ENCODE measurements around the gene CD22. TPM values are rescaled to one million over a fixed set of nuclear protein-coding genes. Genes with fewer than 3 reads are reported as not detected.

CD22 gene
- total and polyA plus RNA-seq, 2 of the 8 experiments (the other 6 are each of a cell fraction or from before 2014, with no cell fraction given) = 0.06 to 0.60 TPM

DNA sequence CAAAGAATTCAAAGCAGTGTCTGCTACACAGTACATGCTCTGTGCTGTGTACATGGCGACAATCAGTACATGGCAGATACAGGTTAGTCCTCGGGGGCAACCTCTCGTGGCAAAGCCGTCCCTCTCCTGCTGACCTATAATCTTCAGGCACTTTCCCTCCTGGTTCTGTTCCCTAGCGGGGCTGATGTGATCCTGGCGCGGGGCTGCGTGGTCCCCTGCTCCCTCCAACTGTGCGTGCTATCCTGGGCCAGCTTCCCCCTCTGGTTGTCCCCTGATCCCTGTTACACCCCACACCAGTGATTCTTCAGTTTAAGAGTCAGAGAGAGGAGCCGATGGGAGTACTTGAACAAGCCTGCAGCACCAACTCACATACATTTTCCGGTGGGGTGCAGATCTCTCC lies 25.0 kb upstream of the CD22 start (continued):
- TF ChIP-seq, protein P1, sequence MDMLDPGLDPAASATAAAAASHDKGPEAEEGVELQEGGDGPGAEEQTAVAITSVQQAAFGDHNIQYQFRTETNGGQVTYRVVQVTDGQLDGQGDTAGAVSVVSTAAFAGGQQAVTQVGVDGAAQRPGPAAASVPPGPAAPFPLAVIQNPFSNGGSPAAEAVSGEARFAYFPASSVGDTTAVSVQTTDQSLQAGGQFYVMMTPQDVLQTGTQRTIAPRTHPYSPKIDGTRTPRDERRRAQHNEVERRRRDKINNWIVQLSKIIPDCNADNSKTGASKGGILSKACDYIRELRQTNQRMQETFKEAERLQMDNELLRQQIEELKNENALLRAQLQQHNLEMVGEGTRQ (IDR thresholded peaks at IDR 0.05; ENCODE audit: low read length) = no peak
- TF ChIP-seq, protein P2, sequence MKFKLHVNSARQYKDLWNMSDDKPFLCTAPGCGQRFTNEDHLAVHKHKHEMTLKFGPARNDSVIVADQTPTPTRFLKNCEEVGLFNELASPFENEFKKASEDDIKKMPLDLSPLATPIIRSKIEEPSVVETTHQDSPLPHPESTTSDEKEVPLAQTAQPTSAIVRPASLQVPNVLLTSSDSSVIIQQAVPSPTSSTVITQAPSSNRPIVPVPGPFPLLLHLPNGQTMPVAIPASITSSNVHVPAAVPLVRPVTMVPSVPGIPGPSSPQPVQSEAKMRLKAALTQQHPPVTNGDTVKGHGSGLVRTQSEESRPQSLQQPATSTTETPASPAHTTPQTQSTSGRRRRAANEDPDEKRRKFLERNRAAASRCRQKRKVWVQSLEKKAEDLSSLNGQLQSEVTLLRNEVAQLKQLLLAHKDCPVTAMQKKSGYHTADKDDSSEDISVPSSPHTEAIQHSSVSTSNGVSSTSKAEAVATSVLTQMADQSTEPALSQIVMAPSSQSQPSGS (IDR thresholded peaks at IDR 0.05; ENCODE audit: low read length) = no peak
- no peak for TF ChIP-seq SIN3A (conservative IDR thresholded peaks at IDR 0.05 in 1 of 2, IDR thresholded peaks at IDR 0.05 in 1 of 2; ENCODE audit: low read depth in 1 of 2, low read length in 2 of 2)
- TF ChIP-seq EGR1 (IDR thresholded peaks at IDR 0.05; ENCODE audit: borderline replicate concordance, low read depth, low read length) = no peak

Measured in H1 (cell line).